Stimulated activated CD4-positive, alpha-beta T cell treated with anti-CD3 and anti-CD28 coated beads, Interleukin-15, amount 100 ng/mL, for 48 hours (primary cell): ENCODE measurements around the gene AMER2.

Experiments used
- DNase-seq, 2 donors: peaks; one replicate each; pipeline ENCODE4 v3.0.0-alpha.2; 2020; ENCODE audit warnings: low read depth in 2 of 2

The AMER2 gene

DNA sequence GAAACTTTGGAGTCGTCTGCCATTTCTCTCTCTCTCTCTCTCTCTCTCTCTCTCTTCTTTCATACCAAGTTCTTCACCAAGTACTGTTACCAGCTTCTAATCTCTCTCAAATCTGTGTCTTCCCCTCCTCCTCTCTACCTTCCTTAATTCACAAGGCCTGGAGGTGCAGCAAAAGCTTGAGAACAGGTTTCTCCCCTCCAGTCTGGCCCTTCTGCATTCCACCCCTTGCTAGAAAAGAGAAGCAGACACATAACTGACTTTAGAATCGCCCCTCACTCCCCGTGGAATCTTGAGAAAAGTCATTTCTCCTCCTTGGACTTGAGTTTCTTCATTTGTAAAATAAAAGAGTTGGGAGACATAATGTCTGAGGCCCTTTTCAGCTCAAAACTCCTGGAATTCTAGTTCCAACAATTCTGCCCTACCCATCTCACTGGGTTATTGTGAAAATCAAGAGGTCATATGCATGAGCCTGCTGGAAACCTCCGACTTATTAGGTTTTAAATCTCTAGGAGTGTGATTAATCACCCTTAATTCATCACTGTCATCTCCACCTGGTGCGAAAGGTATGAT is 20.4 kb downstream of the AMER2 start:
- no peak for DNase-seq

DNA sequence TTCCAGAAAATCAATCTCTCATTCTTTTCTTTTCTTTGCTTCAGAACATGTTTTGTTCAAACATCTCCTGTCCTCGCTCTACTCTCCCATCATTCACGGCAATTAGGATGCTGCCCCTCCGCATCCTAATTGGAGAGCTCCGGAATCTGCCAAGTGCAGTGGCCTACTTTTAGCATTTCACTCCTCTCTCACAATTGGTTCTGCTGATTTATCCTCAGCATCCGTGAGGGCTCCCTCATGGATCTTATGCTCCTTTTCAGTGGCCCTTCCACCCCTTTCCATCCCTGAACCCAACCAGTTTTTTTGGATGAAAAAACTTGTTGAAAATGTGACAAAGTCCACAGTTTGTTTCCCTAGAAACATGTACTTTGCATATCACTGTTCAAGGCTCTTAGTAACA is 22.4 kb downstream of the AMER2 start:
- no peak for DNase-seq

DNA sequence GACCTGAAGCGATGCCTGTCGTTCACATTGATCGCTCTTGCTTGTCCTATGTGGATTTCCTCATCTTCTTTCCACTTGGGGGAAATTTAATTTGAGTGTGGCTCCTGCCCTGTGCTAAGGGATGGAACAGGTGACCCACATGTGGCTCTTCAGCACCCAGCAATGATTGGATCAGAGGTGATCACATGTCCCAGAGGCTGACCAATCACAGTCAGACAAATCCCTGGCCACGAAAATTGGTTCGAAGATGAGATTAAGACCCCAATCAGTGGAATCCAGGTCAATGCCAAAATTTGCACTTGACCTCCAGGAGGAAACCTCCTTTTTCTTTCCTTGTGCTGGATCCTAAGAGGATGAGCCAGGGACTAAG is 23.7 kb downstream of the AMER2 start:
- no peak for DNase-seq

DNA sequence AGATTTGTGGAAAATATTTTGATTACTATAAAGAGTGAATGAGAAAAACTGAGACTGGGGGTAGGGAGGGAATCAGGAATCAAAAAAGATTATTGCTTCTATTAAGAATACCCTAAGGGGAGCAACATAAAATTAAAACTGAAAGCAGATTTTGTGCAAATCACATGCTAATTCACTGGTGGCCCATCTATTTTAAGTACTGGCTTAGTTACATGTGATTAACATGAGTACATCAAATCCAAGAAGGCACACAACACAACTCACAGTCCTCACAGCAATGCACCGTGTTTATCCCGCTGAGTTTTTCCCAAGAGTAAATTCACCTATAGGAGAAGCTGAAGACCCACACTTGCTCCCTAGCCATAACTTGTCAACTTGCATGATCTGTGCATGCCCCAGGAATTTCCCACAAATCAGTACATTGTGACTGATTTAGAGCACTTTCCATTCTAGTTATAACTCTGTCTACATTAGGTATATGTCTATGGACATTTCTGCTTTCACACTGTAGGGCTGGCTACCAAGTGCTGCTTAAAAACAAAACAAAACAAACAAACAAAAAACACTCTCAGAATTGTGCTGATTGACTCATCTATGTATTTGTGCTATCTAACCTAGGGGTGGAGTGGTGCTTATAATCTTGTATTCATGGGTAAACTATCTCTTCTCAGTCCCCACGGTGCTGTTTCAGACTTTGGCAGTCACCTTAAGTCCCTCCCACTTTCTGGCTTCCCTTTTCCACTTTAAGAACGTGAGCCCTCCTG is 24.3 kb downstream of the AMER2 start:
- no peak for DNase-seq

DNA sequence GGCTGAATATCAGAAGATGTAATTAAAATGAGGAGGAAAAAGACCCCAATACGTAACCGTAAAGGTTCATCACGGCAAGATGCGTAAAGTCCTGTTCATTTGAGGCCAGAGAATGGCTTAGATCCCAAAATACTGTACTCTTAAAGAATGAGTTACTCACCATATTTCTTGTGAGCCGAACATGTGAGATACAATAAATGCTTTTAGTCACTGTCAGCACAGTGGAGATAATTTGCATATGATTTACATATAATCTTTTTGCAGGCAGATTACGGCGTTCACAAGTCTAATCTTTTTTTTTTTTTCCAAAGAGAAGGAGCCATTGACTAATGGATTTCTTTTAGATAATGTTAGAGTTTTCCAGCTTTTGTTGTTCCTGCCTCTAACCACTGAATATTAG is 28.4 kb downstream of the AMER2 start:
- DNase-seq, result no peak

DNA sequence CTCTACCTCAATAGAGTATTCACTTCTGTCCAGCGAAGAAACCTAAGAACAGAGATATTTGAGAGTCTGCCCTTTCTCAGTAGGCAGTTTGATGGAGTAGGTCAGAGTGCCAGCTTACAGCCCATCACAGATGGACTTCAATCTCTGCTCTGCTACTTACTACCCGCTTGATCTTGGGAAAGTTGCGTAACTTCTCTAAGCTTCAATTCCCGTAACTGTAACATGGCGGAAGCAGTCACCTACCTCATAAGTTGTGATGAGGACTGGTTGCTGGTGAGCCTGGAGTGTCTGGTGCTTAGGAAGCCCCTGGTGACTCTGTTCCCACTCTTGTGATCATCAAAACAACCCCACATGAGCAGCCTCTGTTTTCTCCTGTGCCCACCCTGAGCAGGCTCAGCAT is 31.0 kb downstream of the AMER2 start:
- DNase-seq, result no peak

DNA sequence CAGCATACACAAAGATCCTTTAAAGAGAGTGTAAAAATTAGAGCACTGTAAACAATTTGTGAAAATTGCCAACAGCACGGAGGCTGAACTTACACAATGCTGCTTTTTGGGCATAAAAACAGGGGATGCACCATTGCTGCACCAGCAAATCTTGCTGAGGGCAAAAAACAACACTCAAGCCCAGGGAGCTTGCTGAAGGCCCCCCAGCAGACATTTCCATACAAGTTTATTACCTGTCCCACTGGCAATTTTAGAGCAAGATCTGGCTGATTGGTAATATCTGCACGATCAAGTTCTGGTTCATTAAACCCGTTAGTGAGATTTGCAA is 34.3 kb downstream of the AMER2 start:
- no peak for DNase-seq

DNA sequence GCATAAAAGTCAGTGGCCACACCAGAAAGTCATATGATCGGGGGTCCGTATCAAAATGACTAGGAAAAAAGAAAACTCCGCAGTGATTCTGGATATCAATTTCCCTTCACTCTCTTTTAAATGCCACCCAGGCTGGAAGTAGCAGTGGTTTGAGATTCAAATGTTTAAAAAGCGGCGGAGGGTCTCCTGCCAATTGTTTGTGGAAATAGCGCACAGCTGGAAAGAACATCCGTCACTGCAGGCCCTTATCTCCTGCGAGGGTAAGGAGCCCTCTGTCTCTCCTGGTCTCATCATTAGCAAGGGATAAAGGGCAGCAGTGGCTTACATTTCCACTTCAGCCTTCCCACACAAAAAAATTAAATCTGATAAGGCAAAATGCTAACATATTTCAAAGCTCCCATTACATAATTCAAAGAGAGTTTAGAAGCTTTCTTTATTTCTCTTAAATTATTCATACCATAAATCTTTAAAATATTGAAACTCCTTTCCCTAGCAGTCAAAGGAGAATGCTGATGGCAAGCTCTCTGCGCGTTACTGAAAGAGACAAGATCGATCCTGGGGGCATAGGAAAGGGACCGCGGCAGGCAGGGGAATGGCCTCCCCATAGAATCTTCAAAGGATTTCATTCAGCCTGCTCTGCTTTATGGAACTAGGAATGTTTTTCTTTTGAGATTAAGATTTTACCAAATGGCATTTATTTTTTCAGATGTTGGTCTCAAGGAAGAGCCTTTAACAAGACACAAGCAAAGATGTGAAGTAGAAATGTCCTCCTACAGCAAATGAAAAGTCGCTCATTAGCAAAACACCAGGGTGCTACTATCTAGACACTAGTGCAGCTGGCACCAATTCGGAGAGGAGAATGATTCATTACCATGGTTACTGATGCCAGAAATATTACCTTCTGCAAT is 35.0 kb downstream of the AMER2 start:
- DNase-seq, result no peak

DNA sequence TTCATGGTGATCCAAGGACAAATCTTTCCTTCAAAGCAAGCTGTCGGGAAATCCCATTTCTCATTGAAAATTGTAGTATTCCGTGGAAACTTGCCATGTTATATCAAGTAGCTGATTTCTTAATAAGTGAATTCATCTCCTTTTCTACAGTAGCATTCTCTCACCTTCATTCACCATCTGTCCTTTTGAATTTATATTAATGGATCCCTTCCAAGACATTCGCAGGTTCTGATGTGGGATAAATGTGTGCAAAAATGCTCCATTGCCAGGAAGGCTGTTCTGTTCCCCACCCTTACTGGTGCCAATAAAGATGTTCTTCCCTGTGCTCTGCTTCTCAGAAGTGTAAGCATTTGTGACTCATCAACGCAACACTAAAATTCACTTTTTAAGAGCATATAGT is 36.2 kb downstream of the AMER2 start:
- DNase-seq, result no peak

DNA sequence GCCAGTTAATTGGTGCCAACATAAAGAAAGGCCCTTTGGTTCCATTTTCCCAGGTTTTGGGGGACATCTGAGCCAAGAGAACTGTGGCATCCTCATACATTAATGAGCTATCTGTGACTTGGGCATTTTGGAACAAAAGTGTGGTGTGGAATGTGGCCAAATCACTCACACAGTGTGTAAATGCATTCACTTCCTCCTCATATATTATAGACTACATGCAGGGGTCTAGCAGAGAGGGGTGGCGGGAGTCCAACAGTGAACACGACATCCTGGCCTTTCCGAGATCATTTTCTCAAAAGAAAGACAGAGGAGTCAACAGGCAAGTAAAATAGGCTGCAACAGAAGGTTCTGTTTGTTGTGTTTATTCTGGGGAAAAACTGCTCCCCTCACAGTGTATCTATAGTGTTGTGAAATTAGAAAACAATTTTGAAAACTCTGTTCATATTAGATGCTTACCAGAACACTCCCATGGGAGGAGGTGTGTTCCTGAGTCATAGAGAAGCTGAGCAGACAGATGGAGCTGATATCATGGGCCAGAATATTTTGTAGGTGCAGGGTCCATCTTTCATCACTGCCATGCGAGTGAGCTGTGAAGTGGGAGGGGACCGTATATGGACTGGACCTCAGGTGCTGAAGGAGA is 39.2 kb downstream of the AMER2 start:
- no peak for DNase-seq

DNA sequence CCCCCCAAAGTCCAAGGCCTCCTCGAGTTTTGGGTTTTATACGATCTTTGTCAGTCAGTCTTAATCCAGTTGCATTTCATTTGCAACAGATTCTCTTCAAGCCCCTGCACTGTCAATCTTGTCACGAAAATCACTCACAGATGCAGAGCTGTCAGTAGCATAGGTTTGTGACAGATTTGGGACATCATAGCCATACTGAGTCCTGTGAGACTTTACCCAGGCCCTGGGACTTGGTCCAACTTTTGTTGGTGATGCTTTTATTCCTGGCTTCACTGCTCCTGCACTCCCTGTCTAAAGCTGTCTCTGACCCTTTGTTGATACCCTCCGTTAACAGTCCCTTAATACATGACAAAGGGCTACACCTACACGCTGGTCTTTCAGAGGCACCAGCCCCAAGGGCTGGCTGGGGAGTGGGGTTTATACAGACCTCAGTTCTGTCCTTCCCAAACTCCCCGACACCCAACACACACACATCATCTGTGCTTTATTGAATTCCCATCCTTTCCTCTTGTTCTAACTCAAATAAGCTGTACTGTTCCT is 40.1 kb downstream of the AMER2 start:
- DNase-seq, result no peak

DNA sequence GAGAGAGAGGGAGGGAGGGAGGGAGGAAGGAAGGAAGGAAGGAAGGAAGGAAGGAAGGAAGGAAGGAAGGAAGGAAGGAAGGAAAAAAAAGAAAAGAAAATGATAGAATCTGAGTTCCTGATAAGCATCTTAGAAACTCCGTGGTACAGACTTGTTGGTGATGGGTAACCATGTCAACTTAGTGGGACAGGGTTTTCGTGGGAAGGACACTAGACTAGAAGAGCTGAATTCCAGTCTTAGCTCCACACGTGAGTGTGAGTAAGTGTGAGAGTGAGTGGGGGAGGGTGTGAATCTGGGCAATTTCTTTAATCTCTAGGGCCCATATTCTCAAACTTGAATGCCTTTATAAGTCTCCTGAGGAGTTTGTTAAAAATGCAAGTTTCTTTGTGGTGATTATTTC is 41.1 kb downstream of the AMER2 start:
- no peak for DNase-seq

DNA sequence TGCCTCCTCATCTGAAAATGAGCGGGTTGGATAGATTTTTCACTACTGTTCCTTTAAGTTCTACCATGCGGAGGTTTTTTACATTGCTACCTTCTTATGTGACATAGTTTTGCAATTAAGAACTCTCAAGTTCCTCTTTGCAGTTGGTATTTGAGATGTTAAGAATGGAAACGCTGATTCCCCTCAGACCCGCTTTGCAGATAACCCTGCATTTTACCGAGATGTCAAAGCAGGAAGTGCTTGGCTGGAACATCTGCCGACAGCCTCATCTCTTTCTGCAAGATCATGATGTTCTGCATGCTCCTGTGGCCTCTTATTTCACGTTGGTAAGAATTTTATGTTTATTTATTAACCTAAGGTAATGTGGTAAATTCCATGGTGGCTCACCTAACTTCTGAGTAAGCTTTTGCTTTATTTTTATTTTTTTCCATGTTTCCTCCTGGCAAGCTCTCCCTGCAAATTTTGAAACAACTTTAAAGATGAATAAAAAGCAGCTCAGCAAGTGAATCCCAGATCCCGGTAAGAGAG is 53.6 kb downstream of the AMER2 start:
- DNase-seq, result no peak

DNA sequence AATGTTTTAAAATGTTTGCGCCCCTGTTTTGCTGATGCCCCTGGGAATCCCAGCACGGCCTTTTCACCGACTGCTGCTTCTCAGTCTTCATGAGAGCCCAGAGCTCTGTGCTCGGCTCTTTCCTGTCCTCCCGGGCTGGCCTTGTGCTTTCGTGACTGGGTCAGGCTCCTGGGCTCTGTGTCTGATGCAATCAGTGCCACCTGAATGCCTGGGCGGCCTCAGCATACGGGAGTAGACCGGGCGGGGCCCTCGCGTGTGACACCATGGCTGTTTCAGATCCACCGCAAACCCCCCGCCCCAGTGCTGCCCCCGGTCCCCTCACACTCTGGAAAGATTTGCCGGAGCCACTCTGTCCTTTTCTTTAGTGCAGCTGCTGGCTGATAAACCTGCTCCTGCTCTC is 54.8 kb downstream of the AMER2 start:
- DNase-seq, result no peak

DNA sequence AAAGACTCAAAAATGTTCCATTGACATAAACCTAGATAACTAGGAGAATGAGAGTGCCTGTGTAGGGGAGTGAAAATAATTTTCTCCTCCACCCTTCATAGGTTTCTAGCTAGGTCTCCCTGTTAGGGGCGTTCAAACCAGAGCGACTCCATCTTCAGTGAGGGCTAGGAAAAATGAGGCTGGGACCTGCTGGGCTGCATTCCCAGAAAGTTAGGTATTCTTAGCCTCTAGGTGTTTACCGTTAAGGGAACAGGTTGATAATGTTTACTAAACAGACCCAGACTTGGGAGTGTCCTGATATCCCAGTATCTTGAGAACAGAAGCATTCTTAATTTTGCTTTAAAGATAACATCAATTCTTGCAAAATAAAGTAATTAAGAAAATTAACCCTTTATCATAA is 56.0 kb downstream of the AMER2 start:
- no peak for DNase-seq

DNA sequence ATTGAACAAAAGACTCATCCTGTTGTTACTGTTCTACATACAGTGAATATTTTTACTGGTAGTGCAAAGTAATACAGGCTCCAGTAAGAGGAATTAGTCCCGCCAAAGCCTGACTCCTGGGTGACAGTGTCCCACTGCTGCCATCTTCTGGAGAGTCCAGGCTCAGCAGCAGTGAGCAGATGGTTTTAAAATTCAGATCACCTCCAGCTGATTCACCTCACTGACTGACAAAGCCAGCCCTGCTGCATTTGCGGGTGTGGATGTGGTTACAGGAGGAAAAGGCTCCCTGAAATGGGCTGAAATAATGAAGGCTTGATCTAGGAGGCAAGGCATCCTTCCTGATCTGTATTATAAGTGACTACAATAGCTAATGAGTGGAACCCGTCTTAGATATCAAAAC is 57.9 kb downstream of the AMER2 start:
- DNase-seq, result peak; percentile 34 to 44

DNA sequence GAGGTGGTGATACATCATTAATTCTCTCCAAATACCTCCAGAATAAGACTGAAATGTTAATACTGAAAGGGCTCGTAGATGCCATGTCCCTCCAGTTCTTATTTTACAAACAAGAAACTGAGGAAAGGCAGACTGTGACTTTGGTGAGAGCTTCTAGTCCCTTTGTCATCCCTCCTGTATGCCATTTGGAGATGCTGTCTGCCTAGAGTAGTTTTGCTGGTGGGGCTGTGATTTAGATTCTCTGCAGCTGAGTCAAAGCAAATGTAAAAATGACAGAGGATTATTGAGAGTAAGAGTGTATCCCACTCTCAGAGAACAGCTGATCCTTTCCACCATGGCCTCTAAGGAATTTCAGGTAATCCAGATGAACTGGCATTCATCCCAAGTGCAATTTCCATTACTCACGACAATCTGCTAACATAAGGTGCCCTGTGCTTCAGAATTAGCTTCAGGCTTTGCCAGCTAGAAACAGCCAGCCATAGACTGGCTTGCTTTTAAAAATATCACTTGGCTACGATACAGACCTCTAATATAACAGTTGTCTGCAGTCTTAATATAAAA is 59.3 kb downstream of the AMER2 start:
- DNase-seq, result no peak
